HUES48 (cell line): ENCODE data around the gene TMEM208.

Experiments used
- H3K27ac ChIP-seq: one replicate; pipeline ENCODE4 v1.7.0; 2013; ENCODE audit warnings: low read depth, low read length, inconsistent platforms
- H3K27me3 ChIP-seq: 2 replicates; pipeline ENCODE4 v1.6.1; 2013; ENCODE audit warnings: mild to moderate bottlenecking, low read length; ENCODE audit not compliant: control insufficient read depth, insufficient read depth
- H3K36me3 ChIP-seq: 2 replicates; pipeline ENCODE4 v1.6.1; 2013; ENCODE audit warnings: low read length; ENCODE audit not compliant: control insufficient read depth, insufficient read depth
- H3K4me1 ChIP-seq: 2 replicates; pipeline ENCODE4 v1.6.1; 2013; ENCODE audit warnings: mild to moderate bottlenecking, low read length; ENCODE audit not compliant: control insufficient read depth, insufficient read depth
- H3K4me3 ChIP-seq: 2 replicates; pipeline ENCODE4 v1.5.1; 2013; ENCODE audit warnings: mild to moderate bottlenecking, low read depth, low read length
- H3K9ac ChIP-seq: 2 replicates; pipeline ENCODE4 v1.6.1; 2013; ENCODE audit warnings: mild to moderate bottlenecking, low read depth, low read length, moderate library complexity
- H3K9me3 ChIP-seq: 2 replicates; pipeline ENCODE4 v1.6.1; 2013; ENCODE audit warnings: low read length; ENCODE audit not compliant: control insufficient read depth, insufficient read depth

TMEM208 gene

DNA sequence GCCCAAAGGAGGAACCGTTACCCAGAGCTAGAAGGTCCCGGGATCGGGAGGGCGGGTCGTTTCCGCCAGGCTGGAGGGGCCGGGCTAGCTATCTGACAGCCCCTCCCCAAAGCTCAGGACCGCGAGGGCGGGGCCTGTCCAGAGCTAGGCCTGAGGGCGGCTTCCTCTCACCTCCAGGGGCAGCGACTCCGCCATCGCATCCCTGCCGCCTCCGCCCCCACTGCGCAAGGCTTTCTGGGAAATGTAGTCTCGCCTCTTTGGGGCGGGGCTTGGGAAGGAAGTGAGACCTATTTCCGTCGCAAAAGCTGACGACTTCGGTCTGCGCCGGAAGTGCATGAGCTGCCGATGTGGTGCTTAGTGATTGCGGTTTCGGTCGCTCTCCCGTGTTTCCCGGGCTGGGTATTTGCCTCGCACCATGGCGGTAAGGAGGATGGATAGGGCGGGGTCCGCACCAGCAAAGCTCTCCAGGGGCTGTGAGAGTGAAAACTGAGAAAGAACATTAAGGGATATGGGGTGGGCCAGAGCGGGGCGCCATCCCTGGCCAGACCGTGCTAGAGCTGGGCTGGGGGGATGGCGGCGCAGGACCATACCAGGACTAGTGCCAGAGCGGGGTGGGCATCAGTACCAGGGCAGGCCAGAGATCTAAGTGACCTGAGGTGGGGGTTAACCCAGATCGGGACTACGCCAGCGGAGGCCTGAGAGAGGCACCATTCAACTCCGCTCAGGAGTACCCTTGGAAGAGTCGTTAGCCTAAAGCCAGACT, at the start of gene TMEM208:
Gene TMEM208 (plus strand): TSS at position 327 of the 763 bp plus-strand sequence. CDS start 89 bp downstream, at position 416.
- Histone ChIP-seq H3K9ac (peak within 1 kb of the TSS; percentile 71), H3K4me3 (peak within 1 kb of the TSS; percentile 92), H3K4me1 (peaks cover 4% of the 10 kb centered on the region; the same call in 1 of the 2 replicates), H3K27ac (peak within 1 kb of the TSS; percentile 71), H3K36me3 (peaks cover 40% of the 10 kb centered on the region), H3K9me3 (no peaks in the 10 kb centered on the region), H3K27me3 (no peaks in the 10 kb centered on the region)

DNA sequence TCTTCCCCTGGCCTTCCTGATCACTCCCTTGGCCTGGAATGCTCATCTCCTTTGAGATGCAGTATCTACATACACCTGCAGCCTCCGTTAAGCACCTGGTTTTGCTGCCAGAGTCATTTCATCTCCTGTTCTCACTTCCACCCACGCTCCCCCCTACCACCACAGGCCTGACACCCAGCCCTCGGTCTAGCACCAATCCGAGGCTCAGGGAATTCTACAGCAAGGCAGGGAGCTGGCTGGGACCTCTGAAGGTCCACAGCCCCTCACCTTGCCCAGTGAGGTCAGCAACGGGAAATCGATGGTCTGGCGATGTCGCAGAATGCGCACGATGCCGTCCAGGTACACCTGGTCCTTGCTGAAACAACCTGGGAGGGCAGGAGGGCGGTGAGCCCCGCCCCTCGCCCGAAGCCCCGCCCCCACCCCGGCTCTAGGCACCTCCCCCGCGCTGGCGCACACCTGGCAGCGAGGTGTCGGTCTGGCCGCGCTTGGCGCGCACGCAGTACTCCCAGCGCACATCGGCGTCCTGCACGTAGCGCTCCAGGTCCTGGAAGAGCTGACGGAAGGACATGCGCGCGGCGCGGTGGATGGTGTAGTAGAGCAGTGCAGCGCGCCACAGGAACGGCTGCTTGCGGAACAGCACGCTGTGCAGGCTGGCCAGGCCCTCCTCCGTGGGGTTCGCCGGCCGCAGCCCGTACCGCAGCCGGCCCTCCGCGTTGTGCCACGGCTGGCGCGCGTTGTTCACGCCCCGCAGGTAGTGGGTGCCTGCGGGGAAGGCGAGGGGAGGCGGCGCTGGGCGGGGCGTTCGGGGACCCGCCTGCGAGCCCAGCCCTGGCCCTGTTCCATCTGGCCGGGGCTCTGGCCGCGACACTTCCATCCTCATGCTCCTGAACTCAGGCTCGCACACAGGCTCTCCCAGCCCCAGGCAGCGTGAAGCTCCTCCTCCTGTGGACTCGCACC, 48.9 kb upstream of the TMEM208 start:
- H3K9ac ChIP-seq = no peak overlapping the region
- H3K27ac ChIP-seq = peak overlapping the region; percentile 8
- H3K27me3 ChIP-seq = peaks cover 48% of the 10 kb centered on the region
- H3K36me3 ChIP-seq = no peaks in the 10 kb centered on the region
- H3K4me3 ChIP-seq = peak overlapping the region; percentile 62
- peaks cover 14% of the 10 kb centered on the region; the same call in 1 of the 2 replicates for H3K4me1 ChIP-seq
- H3K9me3 ChIP-seq = no peaks in the 10 kb centered on the region

DNA sequence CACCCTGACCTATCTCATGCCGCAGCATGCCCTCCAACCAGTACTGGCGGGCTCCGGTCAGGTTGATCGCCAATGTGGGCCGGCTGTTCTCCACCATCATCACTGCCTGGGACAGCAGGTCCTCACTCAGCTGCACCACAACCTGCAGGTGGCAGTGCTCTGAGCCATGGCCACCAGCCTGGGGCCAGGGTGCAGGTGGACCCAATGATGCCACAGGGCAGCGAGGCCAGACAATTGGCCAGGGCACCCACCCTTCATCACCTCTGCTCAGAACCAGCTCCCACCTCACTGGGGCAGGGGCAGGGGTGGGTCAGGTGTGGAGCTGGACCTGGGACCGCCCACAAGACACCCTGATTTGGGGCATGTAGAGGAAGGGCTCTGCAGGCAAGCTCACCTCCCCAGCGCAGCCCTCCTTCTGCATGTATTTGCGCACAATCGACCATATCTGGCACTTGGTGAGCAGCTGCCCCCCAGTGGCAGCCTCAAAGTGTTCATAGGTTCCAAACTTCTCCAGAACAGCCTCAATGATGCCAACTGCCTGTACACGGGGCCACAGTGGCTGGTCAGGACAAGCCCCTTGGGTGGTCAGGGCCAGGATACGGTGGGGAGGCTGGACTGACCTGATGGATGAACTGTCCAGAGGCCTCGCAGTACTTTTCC, 47.4 kb upstream of the TMEM208 start:
- Histone ChIP-seq H3K4me3 (no peak overlapping the region), H3K9ac (no peak overlapping the region), H3K27me3 (peaks cover 39% of the 10 kb centered on the region), H3K36me3 (no peaks in the 10 kb centered on the region), H3K4me1 (0 out of 2 replicates have a peak, but pooled peaks cover 6% of the 10 kb centered on the region), H3K9me3 (no peaks in the 10 kb centered on the region), H3K27ac (no peak overlapping the region)

DNA sequence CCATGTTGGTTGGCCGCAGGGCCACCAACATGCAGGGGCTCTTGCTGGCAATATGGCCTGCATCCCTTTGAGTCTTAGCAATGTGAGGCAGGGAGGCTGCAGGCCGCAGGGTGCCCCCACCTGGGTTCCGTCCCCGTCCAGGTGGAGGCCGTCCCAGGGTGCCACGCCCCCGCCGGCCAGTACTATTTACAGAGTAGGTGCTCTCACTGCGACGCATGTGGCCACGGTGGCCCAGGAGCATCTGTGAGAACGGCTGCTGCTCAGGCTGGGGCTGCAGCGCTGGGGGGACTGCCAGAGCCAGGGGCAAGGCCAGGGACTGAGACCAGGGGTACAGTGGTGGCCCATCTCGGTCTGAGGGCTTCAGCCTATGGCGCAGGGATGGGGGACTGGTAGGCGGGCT, 46.8 kb upstream of the TMEM208 start:
- H3K4me3 ChIP-seq = no peak overlapping the region
- H3K36me3 ChIP-seq = no peaks in the 10 kb centered on the region
- H3K27me3 ChIP-seq = peaks cover 39% of the 10 kb centered on the region
- H3K4me1 ChIP-seq = 0 out of 2 replicates have a peak, but pooled peaks cover 8% of the 10 kb centered on the region
- H3K9ac ChIP-seq = no peak overlapping the region
- no peak overlapping the region for H3K27ac ChIP-seq
- H3K9me3 ChIP-seq = no peaks in the 10 kb centered on the region

DNA sequence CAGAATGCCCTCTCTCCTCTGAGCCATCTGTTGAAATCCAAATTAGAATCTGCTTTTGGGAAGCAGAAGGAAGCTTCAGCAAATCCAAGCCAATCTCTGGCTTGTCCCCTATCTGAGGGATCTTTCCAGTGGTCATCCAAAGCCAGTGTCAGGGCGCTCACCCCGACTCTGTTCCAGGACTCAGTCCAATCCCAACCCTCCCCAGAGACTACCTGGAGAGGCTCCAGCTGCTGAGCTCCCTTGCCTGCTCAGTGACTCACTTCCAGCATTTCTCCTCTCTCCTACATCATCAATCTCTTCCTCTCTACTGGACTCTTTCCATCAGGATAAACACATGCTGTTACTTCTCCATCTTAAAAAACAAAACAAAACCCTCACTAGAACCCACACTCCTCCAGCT, 45.6 kb upstream of the TMEM208 start:
- peaks cover 37% of the 10 kb centered on the region for H3K27me3 ChIP-seq
- H3K9me3 ChIP-seq = no peaks in the 10 kb centered on the region
- H3K36me3 ChIP-seq = no peaks in the 10 kb centered on the region
- no peak overlapping the region for H3K4me3 ChIP-seq
- H3K27ac ChIP-seq = no peak overlapping the region
- 0 out of 2 replicates have a peak, but pooled peaks cover 8% of the 10 kb centered on the region for H3K4me1 ChIP-seq
- no peak overlapping the region for H3K9ac ChIP-seq

DNA sequence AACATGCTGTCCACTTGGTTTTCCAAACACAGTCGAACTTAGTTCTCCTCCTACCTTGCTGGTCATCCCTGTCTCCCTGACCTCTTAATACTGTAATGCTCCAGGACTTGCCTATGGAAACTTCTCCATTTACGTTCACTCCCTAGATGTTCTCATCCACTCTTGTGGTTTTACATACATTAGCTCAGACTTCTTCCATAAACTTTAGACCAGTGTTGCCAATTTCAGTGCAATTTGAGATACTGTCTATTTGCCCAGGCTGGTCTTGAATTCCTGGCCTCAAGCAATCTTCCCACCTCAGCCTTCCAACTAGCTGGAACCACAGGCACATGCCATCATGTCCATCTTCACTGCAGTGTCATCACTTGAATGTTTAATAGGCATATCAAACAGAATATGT, 44.6 kb upstream of the TMEM208 start:
- H3K9ac ChIP-seq = no peak overlapping the region
- peaks cover 34% of the 10 kb centered on the region for H3K27me3 ChIP-seq
- H3K4me1 ChIP-seq = 0 out of 2 replicates have a peak, but pooled peaks cover 8% of the 10 kb centered on the region
- no peak overlapping the region for H3K27ac ChIP-seq
- H3K36me3 ChIP-seq = no peaks in the 10 kb centered on the region
- H3K4me3 ChIP-seq = no peak overlapping the region
- H3K9me3 ChIP-seq = no peaks in the 10 kb centered on the region

DNA sequence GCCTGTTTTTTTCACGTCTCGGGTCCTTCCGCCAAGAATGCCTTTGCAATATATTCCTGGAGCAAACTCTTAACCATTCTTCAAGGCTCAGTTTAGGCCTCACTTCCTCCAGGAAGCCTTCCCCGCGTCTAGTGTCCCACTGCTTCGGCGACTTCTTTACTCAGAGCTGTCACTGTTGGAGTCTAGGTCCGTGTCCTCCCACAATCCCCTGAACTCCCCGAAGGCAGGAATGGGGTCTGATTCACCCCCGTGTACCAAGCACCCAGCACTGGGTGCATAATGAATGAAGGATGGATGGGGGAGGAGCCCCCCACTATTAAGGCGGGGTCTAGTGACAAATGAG, 43.7 kb upstream of the TMEM208 start:
- Histone ChIP-seq H3K4me3 (peak overlapping the region; percentile 96), H3K4me1 (0 out of 2 replicates have a peak, but pooled peaks cover 4% of the 10 kb centered on the region), H3K9me3 (no peaks in the 10 kb centered on the region), H3K27ac (peak overlapping the region; percentile 98), H3K27me3 (peaks cover 28% of the 10 kb centered on the region), H3K36me3 (no peaks in the 10 kb centered on the region), H3K9ac (no peak overlapping the region)

DNA sequence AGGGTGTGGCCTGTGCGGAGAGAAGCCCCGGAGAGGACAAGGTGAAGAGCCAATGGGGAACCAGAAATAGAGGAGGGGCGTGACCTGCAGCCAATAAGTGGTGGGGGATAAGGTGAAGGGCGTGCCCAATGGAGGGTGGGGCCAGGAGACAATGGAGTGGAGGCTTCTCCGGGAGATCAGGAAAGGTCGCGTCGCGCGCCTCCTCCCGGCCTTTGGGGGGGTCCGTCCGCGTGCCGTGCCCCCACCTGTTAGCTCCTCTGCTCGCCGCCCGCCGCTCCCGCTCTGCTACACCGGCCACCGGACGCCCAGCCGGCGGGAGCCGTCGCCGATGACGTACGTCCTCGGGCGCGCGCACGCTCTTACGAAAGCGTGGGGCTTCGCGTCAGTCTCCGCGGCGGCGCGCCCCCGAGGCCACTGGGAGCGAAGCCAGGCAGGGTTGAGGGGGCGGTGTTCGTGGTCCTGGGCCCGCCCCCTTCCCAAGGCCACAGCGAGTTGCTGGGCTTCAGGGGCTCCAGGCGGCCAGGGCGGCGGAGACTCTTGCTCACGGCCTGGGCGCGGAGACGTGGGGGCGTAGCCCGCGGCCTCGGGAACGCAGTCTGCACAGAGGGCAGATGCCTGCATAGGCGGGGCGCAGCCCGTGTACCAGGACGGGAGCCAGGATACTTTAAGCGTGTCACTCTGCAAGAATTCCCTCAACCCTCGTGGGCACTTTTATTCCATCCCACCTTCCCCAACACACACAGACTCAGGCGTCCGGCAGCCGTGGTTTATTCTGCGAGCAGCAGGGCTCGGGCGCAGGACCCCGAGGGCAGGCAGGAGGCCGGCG, 43.1 kb upstream of the TMEM208 start, which contains the start of gene MATCAP1:
Gene MATCAP1 (minus strand): TSS at position 337 of the 826 bp plus-strand sequence. CDS start 3,353 bp downstream, outside the sequence.
- no peaks in the 10 kb centered on the region for H3K9me3 ChIP-seq
- H3K9ac ChIP-seq = peak within 1 kb of the TSS; percentile 97
- H3K4me3 ChIP-seq = peak within 1 kb of the TSS; percentile 96
- H3K27ac ChIP-seq = peak within 1 kb of the TSS; percentile 98
- H3K4me1 ChIP-seq = 0 out of 2 replicates have a peak, but pooled peaks cover 4% of the 10 kb centered on the region
- H3K36me3 ChIP-seq = no peaks in the 10 kb centered on the region
- H3K27me3 ChIP-seq = peaks cover 28% of the 10 kb centered on the region

DNA sequence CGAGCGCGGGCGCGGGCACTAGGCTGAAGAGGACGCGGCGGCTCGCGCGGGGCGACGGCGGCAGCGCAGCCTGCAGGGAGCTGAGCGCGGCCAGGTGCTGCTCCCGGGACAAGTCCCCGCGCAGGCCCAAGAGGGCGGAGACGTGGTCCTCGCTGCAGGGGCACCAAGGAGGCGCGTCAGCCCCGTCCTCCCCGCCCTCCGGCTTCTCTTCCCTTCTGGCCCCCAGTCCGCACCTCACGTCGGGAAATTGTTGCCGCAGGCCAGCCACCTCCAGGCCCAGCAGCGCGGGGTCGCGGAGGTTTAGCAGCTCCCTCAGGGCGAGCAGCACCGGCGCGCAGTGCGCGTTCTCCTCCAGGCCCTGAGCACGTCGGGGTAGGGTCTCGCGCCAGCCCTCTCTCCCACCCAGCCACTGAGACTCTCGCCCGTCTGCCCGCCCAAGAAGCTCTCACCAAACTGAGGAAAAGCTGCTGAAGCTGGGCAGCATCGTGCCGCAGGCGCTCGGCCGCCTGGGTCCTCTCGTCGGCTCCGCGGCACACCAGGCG, 42.4 kb upstream of the TMEM208 start:
- peak overlapping the region; percentile 96 for H3K4me3 ChIP-seq
- H3K36me3 ChIP-seq = no peaks in the 10 kb centered on the region
- no peaks in the 10 kb centered on the region for H3K9me3 ChIP-seq
- 0 out of 2 replicates have a peak, but pooled peaks cover 4% of the 10 kb centered on the region for H3K4me1 ChIP-seq
- peaks cover 28% of the 10 kb centered on the region for H3K27me3 ChIP-seq
- H3K27ac ChIP-seq = no peak overlapping the region
- no peak overlapping the region for H3K9ac ChIP-seq
